ENCODE data around the gene ZFP1.

Gene ZFP1

DNA sequence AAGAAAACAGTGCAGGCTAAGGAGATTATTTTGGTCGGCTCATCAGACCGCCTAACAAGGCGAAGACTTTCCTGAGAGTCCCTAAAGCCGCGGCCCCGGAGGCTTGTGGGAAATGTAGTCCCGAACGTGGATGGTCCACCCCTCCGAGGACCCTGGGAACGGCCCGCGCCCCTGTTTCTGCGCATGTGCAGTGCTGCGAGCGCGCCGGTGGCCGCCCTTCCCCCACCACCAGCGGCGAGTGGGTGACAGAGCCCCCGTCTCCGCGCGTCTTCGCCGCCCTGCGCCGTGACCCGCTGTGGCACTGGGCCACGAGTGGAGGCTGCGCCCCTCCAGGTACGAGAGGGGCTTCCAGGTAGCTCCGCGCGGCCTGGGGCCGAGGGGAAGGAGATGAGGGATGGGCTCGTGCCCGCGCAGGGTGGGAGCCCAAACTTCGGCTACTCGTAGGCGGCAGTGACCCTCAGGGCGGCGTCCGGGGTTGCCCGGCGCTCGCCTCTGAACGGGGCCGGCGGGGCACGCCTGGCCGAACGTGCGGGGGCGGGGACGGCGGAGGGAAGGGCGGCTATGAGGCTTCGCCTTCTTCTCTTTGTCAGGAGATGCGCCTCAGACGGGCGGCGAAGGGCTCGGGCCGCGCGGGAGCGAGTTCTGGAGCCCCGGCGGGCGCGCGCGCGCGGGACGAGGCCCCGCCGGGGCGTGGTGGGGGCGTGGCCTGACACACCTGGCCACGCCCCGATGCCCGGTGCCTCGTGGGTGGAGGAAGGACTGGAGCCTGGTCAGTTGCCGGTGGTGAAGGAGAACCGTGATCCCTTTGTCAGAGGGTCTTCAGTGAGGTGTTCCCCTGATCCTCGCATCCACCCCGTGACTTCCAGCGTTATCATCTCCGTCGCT, at the start of gene ZFP1:
Gene ZFP1 (plus strand): TSS at position 214 of the 885 bp plus-strand sequence. CDS start 4,428 bp downstream, outside the sequence.
- peak; percentile 95 for DNase-seq (ENCODE audit: low spot score)

- no peak for DNase-seq (ENCODE audit: low spot score)
Observed at GRCh38 chr16:75099075-75099667, 49.2 kb upstream of the ZFP1 start.

DNA sequence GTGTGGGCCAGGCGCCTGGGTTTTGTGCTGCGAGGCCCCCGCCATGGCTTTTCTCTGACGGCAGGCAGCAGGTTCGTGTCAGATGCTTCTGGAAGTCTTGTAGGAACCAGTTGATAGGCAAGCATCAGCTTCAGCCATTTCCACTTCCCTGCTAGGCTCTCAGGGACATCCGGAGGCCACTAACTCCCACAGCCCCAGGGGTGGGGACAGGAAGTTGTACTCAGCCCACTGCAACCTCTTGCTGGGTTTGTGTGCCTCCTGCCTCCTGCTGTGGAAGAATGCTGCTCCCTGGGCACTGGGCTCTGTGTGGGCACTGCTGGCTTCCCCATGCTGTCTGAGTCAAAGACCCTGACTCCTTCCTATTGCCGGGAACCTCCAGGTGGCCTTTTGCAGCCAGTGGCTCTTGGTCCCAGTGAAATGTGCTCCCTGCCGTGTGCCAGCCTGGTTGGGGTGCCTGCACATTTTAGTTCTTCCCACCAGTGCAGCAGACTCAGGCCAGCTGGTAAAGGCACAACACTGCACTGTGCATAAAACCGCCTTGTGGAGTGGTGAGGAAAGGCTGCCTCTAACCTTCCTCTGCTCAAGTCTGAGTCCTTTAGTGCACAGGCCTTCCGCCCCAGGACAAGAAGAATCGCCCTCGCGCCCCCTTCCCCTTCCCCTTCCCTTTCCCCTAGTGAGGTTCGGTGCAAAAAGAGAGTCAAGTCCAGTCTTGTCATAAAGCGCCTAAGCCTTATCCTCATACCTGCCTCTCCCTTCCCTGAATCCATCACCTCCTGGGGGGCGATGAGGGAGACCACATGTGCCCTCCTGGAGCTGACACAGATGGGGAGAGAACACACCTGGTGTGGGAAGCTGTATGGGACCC, 48.4 kb upstream of the ZFP1 start:
- DNase-seq (ENCODE audit: low spot score) = peak; percentile 30

DNA sequence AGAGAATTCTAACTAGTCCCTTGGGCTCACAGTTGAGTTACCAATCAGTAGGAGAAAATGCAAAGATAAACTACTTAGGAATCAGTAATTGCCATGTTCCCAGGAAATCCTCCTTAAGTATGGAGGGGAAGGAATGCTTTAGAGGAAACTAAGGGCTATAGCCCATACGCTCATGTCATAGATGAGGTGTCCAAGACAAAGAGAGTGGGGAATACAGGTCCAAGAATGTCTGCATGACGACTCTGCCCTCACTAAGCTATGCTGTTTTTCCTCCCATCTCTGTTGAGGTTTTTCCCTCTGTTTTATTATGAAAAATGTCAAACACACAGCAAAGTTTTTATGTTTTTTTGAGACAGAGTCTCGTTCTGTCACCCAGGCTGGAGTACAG, 47.7 kb upstream of the ZFP1 start:
- DNase-seq (ENCODE audit: low spot score) = no peak

DNA sequence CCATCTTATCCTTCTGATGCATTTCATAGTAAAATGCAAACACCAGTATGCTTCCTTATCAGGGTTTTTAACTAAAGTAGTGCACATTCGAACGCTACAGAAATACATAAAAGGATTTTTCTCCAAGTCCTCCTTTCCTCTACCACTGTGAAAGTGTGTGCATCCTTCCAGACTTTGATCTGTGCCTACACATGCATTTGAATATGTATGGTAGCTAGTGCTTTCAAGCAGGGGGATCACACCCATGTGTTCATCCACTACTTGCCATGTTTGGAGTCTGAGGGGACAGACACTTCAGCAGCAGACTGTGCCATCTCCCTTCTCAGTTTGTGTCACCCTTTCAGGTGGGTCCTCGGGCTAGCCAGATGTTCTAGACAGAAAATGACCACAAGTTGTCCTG, 46.7 kb upstream of the ZFP1 start:
- no peak for DNase-seq (ENCODE audit: low spot score)

- no peak for DNase-seq (ENCODE audit: low spot score)
Observed at GRCh38 chr16:75102595-75102994, 45.7 kb upstream of the ZFP1 start.

- no peak for DNase-seq (ENCODE audit: low spot score)
Observed at GRCh38 chr16:75103994-75104393, 44.3 kb upstream of the ZFP1 start.

DNA sequence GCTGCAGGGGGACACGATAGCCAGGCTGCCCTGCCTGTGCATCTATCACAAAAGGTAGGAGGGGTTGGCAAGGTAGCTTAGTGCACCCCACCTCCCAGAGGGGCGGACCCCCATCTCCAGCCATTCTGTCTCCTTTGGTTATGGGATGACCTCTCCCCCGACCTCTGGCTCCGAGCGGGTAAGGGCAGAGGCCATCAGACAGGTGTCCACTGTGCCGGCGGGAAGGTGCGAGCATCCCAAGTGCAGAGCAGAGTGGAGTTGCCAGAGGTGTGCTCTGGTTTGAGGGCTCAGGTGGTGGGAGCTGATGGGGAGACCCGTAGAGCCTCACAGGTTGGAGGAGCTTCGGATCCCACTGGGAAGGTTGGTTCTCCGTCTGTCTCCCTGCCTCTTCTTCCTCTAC, 43.5 kb upstream of the ZFP1 start:
- DNase-seq (ENCODE audit: low spot score) = no peak

DNA sequence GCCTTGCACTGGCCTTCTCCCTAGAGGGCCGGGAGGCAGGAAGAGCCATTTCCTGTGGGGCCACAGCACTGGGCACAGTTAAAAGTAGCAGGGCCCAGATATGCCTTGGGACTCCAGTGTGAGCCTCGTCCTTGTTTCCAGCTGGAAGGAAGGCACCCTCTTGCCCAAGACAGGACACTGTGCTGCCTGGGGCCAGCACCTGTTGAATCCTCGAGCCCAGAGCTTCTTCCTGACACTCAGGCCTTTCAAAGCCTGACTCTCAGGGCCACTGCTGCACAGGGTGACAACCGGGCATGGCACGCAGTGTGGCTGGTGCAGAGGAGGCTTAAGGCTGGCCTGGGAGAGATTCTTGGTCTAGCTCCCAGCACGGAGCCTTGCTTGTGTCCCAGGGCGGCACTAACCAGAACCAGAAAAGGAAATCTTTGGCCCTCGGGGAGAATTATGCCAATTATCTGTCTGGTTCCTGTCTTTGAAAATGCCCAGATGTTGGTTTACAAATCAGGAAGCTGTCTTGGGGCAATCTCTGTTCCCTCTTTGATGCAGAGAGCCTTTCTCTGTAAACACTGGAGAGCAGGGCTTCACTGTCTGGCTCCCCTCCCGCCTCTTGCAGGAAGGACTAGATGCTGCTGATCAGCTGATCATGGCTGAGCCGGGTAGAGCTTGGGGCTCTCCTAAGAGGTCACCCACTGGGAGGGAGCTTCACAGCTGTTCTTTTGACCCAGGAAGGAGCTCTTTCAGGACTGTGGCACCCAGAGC, 42.8 kb upstream of the ZFP1 start:
- DNase-seq (ENCODE audit: low spot score) = no peak

DNA sequence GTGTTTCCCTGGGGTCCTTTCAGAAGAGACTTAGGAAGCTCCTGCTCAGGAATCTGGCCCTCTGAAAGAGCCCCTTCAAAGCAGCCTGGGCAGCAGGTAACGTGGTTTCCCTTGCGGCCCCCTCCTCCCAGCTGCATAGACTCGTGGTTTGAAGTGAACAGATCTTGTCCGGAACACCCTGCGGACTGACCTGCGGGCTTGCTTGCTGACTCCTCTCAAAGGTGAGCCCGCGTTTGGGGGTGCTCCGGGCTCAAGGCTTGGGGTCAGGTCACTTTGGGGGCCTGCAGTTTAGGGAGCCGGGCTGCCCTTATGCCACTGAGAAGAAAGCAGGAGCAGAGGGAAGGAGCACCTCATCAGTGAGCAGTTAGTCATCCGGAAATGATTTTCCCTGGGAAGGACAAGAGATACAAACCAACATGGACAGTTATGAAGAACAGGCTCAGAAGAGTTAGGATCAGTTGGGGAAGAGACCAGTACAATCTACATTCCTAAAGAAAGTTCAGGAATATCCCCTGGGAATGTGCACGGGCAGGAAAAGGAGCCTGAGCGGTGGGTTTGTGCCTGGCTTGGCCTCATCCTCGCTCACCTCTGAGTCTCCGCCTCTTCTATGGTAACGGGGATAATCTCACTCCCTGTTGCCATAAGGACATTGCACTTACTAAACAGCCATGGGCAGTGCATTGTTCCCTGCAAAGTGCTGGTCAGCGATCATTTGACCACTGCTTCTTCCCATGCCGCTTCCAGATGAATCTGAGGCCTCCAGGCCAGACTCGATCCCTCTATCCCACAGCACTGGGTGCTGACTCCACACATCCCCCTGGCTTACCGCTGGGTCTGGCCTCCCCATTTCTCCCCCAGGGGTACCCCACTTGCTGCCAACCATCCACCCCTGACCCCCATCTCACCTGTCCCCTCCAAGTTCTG, 41.7 kb upstream of the ZFP1 start:
- DNase-seq (ENCODE audit: low spot score) = no peak

- DNase-seq (ENCODE audit: low spot score) = no peak
Observed at GRCh38 chr16:75107505-75107904, 40.8 kb upstream of the ZFP1 start.

- DNase-seq (ENCODE audit: low spot score) = peak; percentile 72
Observed at GRCh38 chr16:75108792-75109731, 39.3 kb upstream of the ZFP1 start.

DNA sequence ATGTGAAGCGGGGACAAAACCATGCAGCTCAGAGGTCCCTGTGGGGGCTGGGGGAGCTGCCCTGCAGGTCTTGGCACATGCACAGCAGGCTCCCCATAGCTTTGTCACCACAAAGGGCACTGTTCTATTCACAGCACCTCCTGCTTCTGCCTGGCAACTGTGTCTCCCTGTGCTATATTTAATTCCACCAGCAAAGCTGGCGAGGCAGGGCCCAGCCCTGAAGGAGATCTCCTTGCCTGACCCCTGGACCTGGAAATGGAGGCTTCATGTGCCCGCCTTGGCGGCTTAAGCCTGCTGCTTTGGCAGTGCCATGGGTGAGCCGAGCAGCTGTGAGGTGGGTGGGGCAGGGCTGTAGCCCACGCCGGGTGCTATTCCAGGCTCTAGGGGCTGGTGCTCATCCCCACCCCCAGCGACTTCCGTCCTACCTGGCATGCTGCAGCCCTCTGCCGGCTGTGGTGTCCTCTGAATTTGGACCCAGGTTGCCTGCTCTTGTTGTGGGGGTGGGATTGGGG, 38.5 kb upstream of the ZFP1 start:
- no peak for DNase-seq (ENCODE audit: low spot score)

DNA sequence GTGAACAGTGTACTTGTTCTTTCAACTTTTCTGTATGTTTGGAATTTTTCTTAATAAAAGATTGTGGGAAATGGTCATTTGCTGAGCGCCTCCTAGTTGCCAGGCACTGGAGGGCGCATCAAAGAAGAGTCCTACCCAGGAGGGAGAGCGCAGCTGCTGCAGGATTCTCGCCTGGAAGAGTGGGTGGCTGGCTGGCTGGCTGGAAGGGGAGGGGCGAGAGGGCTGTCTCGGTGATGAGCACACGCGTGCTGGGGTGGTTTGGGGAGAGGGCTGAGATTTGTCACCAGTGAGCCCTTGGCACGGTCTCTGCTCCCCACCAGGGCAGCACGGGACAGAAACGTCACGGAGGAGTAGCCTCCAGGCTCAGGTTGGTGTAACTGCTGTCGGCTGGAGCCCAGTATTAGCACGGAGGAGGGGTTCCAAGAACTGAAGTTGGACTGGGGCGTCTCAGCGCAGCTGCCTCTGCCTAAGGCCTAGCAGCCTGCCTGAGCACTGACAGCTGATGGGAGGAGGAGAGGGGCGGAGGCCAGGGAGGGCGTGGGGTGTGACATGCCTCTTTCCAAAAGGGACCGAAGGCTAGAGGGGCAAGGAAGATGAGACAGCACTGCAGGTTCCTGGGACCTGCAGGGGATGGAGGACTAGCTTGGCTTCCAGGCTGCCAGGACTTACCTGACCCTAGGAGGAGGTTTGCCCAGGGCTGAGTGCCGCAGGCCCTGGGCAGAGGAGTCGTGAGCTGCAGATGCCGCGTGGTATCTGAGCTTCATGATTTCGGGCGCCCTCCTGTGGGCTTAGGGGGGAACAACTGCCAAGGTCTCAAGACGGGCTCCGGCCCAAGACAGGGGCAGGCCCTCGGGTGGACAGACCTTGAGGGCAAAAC, 37.4 kb upstream of the ZFP1 start:
- peak; percentile 83 for DNase-seq (ENCODE audit: low spot score)

- DNase-seq (ENCODE audit: low spot score) = no peak
Observed at GRCh38 chr16:75111514-75111940, 36.8 kb upstream of the ZFP1 start.

GRCh38 chr16:75111961-75112733, 36.2 kb upstream of the ZFP1 start:
- no peak for DNase-seq (ENCODE audit: low spot score)

GRCh38 chr16:75112734-75113491, 35.4 kb upstream of the ZFP1 start:
- DNase-seq (ENCODE audit: low spot score) = no peak

Measured in CD4-positive, alpha-beta T cell treated with Interleukin-2 at 100 ng/mL for 4 hours (primary cell).